ENCODE measurements around the gene TRIM52. TPM values are rescaled to one million over a fixed set of nuclear protein-coding genes. Genes with fewer than 3 reads are reported as not detected.

Gene TRIM52
- total and polyA plus RNA-seq, 2 of the 13 experiments (the other 11 are each of a cell fraction or from before 2014, with no cell fraction given), result 7.2 to 11.6 TPM

DNA sequence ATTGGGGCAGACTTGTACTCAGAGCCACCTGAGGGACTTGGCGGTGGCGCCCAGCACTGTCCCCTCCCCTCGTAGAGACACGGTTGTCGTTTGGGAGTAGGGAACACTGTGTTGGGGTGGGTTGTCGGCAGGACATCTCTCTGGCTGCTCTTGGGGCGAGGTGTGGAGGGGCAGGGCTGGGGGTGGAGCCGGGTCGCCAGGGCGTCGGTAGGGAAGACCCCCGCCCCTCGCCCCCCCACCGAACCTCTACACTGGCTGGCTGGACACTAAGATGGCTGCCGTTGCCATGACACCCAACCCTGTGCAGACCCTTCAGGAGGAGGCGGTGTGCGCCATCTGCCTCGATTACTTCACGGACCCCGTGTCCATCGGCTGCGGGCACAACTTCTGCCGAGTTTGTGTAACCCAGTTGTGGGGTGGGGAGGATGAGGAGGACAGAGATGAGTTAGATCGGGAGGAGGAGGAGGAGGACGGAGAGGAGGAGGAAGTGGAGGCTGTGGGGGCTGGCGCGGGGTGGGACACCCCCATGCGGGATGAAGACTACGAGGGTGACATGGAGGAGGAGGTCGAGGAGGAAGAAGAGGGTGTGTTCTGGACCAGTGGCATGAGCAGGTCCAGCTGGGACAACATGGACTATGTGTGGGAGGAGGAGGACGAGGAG lies 37.1 kb downstream of the TRIM52 start (continued):
- TF ChIP-seq RARG (CRISPR knock-in tag; IDR thresholded peaks at IDR 0.05; ENCODE audit: low read depth) (no peak), ZNF768 (CRISPR knock-in tag; IDR thresholded peaks at IDR 0.05) (no peak), ZNF605 (CRISPR knock-in tag; IDR thresholded peaks at IDR 0.05) (peak; percentile 80), BRD4 (CRISPR knock-in tag; IDR thresholded peaks at IDR 0.05) (peak; percentile 11; the same call in 1 of the 2 replicates)
- TF ChIP-seq, protein P1, sequence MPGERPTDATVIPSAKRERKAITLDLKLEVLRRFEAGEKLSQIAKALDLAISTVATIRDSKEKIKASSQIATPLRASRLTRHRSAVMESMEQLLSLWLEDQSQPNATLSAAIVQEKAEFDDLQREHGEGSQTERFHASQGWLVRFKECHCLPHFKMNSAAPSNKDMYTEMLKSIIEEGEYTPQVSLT (CRISPR knock-in tag; IDR thresholded peaks at IDR 0.05; ENCODE audit: borderline replicate concordance, low read depth), result no peak
- TF ChIP-seq, protein P2, sequence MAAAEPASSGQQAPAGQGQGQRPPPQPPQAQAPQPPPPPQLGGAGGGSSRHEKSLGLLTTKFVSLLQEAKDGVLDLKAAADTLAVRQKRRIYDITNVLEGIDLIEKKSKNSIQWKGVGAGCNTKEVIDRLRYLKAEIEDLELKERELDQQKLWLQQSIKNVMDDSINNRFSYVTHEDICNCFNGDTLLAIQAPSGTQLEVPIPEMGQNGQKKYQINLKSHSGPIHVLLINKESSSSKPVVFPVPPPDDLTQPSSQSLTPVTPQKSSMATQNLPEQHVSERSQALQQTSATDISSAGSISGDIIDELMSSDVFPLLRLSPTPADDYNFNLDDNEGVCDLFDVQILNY (CRISPR knock-in tag; conservative IDR thresholded peaks at IDR 0.05), result no peak

DNA sequence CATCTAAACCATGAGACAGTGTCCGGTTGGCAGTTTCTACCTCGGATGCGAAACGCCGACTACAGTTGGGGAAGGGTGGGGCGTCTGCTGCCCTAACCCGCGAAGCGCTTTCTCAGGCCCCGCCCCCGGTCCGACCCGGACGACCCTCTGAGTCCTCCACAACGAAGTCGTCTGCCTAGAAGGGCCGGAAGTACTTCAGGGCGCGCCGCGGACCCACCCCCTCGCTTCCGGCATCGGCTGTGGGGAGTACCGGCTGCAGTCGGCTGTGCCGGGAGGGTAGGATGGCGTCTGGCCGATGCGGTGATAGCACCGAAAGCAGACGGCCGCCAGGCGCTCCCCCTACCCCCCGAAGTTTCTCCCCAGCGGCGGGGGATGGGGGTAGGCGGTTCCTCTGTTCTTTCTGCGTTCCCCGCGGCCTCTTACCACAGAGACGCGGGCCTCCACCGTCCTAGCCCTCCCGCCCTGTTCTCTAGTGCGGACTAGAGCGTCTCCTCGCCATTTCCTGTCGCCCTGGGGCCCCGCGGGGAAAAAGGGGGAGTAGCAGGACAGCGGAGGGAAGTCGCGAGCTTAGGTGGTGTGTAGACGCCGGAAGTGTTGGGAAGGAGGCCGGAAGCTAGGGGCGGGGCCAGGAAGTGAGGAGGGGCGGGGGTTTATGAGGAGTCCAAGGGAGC lies 37.8 kb downstream of the TRIM52 start, which contains the start of gene TRIM41:
TRIM41 (plus strand) TSS at position 224 of the 671 bp plus-strand sequence. CDS start 719 bp downstream, outside the sequence.
- Histone ChIP-seq H3K4me3 (replicated peaks in 1 of 3; ENCODE audit: insufficient read depth in 1 of 3, low read depth in 2 of 3, low read length in 3 of 3) (peak within 1 kb of the TSS; percentile 79 to 90 (median 87)), H3K27ac (ENCODE audit: extremely low read length, insufficient read depth, low read length) (peak within 1 kb of the TSS; percentile 81), H3K27me3 (ENCODE audit: control insufficient read depth in 1 of 2, insufficient read depth in 2 of 2, low read length in 2 of 2) (no peaks in the 10 kb centered on the region; a peak in 2 of 5 replicates), H2AFZ (ENCODE audit: low read length) (no peak within 1 kb of the TSS), H3K4me2 (ENCODE audit: low read depth, low read length) (peak within 1 kb of the TSS; percentile 95), H3K9me3 (ENCODE audit: low read length) (no peaks in the 10 kb centered on the region), H3K79me2 (ENCODE audit: insufficient read depth, low read length) (peaks cover 18% of the 10 kb centered on the region), H3K4me1 (ENCODE audit: insufficient read depth, low read length) (peaks cover 42% of the 10 kb centered on the region), H3K9ac (ENCODE audit: insufficient read depth, low read depth, low read length) (peak within 1 kb of the TSS; percentile 86), H3K36me3 (replicated peaks in 1 of 2; ENCODE audit: control insufficient read depth in 1 of 2, insufficient read depth in 2 of 2, low read length in 2 of 2) (peaks cover 0 to 8% of the 10 kb centered on the region in 2 experiments; a peak in 2 of 5 replicates), H4K20me1 (ENCODE audit: insufficient read depth, low read length) (no peaks in the 10 kb centered on the region)
- WGBS (ENCODE audit: low lambda C conversion rate), result 1% methylated on average over 16 of the region's 59 CpGs
- peak; percentile 91 for FAIRE-seq
- intact Hi-C loops (cut with micrococcal nuclease; ENCODE audit: unreplicated experiment), result no loop called here
- POLR2A ChIA-PET, result interaction anchor here (0.6 to 3.8 kb wide), 14 partner anchors 9 to 53 kb away, joined by 3 to 70 read pairs (median 6); partner anchors contain the start of genes RACK1 and TRIM52
- CTCF ChIA-PET (ENCODE audit: low intra/inter-chr PET ratio, low total read pairs), result no interaction called here
- BruUV-seq (replicated peaks), result no TSS peak
- DNase-seq (ENCODE audit: low spot score), result peak; percentile 96
- in situ Hi-C loops (cut with HindIII; ENCODE audit: extremely low pct_ligation_motif_present, low pct_unique_long_range_greater_than_20kb), result loop anchor here (5.0 kb wide), 1 partner anchor 36 kb away; no protein-coding TSS in a partner anchor
- peak; percentile 77 for ATAC-seq
- TF ChIP-seq NFATC3 (CRISPR knock-in tag; IDR thresholded peaks at IDR 0.05) (no peak), CEBPG (CRISPR knock-in tag; IDR thresholded peaks at IDR 0.05) (no peak), ZNF431 (CRISPR knock-in tag; IDR thresholded peaks at IDR 0.05; ENCODE audit: borderline replicate concordance, low read depth) (no peak), CCDC6 (CRISPR knock-in tag; IDR thresholded peaks at IDR 0.05) (no peak; the same call in 1 of the 2 replicates)
- TF ChIP-seq, protein P3, sequence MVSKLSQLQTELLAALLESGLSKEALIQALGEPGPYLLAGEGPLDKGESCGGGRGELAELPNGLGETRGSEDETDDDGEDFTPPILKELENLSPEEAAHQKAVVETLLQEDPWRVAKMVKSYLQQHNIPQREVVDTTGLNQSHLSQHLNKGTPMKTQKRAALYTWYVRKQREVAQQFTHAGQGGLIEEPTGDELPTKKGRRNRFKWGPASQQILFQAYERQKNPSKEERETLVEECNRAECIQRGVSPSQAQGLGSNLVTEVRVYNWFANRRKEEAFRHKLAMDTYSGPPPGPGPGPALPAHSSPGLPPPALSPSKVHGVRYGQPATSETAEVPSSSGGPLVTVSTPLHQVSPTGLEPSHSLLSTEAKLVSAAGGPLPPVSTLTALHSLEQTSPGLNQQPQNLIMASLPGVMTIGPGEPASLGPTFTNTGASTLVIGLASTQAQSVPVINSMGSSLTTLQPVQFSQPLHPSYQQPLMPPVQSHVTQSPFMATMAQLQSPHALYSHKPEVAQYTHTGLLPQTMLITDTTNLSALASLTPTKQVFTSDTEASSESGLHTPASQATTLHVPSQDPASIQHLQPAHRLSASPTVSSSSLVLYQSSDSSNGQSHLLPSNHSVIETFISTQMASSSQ (IDR thresholded peaks at IDR 0.05; ENCODE audit: low read depth), result 0 out of 2 replicates have a peak, but pooled peaks have one; percentile 32
- TF ChIP-seq, protein P3 (CRISPR knock-in tag; IDR thresholded peaks at IDR 0.05; ENCODE audit: borderline replicate concordance), result peak; percentile 80
- TF ChIP-seq, protein P4, sequence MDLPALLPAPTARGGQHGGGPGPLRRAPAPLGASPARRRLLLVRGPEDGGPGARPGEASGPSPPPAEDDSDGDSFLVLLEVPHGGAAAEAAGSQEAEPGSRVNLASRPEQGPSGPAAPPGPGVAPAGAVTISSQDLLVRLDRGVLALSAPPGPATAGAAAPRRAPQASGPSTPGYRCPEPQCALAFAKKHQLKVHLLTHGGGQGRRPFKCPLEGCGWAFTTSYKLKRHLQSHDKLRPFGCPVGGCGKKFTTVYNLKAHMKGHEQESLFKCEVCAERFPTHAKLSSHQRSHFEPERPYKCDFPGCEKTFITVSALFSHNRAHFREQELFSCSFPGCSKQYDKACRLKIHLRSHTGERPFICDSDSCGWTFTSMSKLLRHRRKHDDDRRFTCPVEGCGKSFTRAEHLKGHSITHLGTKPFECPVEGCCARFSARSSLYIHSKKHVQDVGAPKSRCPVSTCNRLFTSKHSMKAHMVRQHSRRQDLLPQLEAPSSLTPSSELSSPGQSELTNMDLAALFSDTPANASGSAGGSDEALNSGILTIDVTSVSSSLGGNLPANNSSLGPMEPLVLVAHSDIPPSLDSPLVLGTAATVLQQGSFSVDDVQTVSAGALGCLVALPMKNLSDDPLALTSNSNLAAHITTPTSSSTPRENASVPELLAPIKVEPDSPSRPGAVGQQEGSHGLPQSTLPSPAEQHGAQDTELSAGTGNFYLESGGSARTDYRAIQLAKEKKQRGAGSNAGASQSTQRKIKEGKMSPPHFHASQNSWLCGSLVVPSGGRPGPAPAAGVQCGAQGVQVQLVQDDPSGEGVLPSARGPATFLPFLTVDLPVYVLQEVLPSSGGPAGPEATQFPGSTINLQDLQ (CRISPR knock-in tag; IDR thresholded peaks at IDR 0.05), result no peak

All from HepG2 (cell line).